H9 (cell line): Measurements from ENCODE around the gene NUMA1. TPM values are rescaled to one million over a fixed set of nuclear protein-coding genes. Genes with fewer than 3 reads are reported as not detected.

Experiments used
- DNase-seq: peaks from one replicate; pipeline ENCODE4 v3.0.0-alpha.2; 2017
- H2AFZ ChIP-seq: one replicate; pipeline ENCODE4 v1.6.1; 2013; ENCODE audit warnings: mild to moderate bottlenecking, low read length, control low read depth, moderate library complexity
- H2AK5ac ChIP-seq: 2 replicates; pipeline ENCODE4 v1.6.1; 2013; ENCODE audit warnings: low read length, control low read depth, mixed read lengths; ENCODE audit not compliant: insufficient read length
- H2BK120ac ChIP-seq: one replicate; pipeline ENCODE4 v1.6.1; 2013; ENCODE audit warnings: low read depth, mild to moderate bottlenecking, low read length, control low read depth, inconsistent platforms; ENCODE audit not compliant: poor library complexity, severe bottlenecking
- H2BK12ac ChIP-seq: 2 replicates; pipeline ENCODE4 v1.6.1; 2013; ENCODE audit warnings: low read length, control low read depth, mixed read lengths, low read depth; ENCODE audit not compliant: insufficient read length
- H2BK15ac ChIP-seq: 2 replicates; pipeline ENCODE4 v1.6.1; 2013; ENCODE audit warnings: low read depth, low read length, control low read depth
- H2BK20ac ChIP-seq: one replicate; pipeline ENCODE4 v1.6.1; 2013; ENCODE audit warnings: low read depth, mild to moderate bottlenecking, low read length, control low read depth, inconsistent platforms; ENCODE audit not compliant: poor library complexity, severe bottlenecking
- H2BK5ac ChIP-seq: 2 replicates; pipeline ENCODE4 v1.6.1; 2013; ENCODE audit warnings: low read length, control low read depth, mixed read lengths; ENCODE audit not compliant: insufficient read length
- H3K14ac ChIP-seq: 2 replicates; pipeline ENCODE4 v1.6.1; 2013; ENCODE audit warnings: low read length, control low read depth; ENCODE audit not compliant: insufficient read depth
- H3K18ac ChIP-seq: 2 replicates; pipeline ENCODE4 v1.6.1; 2013; ENCODE audit warnings: low read depth, mild to moderate bottlenecking, mixed read lengths, low read length, control low read depth; ENCODE audit not compliant: insufficient read length
- H3K23ac ChIP-seq: 2 replicates; pipeline ENCODE4 v1.6.1; 2013; ENCODE audit warnings: low read length, control low read depth, mixed read lengths, low read depth; ENCODE audit not compliant: insufficient read length
- H3K23me2 ChIP-seq: 2 replicates; pipeline ENCODE4 v1.6.1; 2013; ENCODE audit warnings: low read depth, mild to moderate bottlenecking, mixed read lengths, low read length, control low read depth; ENCODE audit not compliant: insufficient read length, poor library complexity, severe bottlenecking
- H3K27ac ChIP-seq: 2 replicates; pipeline ENCODE4 v1.5.1; 2013; ENCODE audit warnings: low read length, control low read depth, mixed read lengths, low read depth; ENCODE audit not compliant: insufficient read length
- H3K27me3 ChIP-seq: 2 replicates; pipeline ENCODE4 v1.6.1; 2013; ENCODE audit warnings: low read length, control low read depth, inconsistent platforms; ENCODE audit not compliant: insufficient read depth
- H3K4ac ChIP-seq: 2 replicates; pipeline ENCODE4 v1.6.1; 2013; ENCODE audit warnings: low read depth, mild to moderate bottlenecking, control low read depth, inconsistent platforms, low read length, moderate library complexity
- H3K4me1 ChIP-seq: 2 replicates; pipeline ENCODE4 v1.6.1; 2013; ENCODE audit warnings: low read length, control low read depth, inconsistent platforms; ENCODE audit not compliant: insufficient read depth
- H3K4me2 ChIP-seq: 2 replicates; pipeline ENCODE4 v1.6.1; 2013; ENCODE audit warnings: low read length, control low read depth, mixed read lengths; ENCODE audit not compliant: insufficient read length, insufficient read depth
- H3K56ac ChIP-seq: 2 replicates; pipeline ENCODE4 v1.6.1; 2013; ENCODE audit warnings: low read depth, mild to moderate bottlenecking, mixed read lengths, low read length, control low read depth; ENCODE audit not compliant: insufficient read length
- H3K79me1 ChIP-seq: 2 replicates; pipeline ENCODE4 v1.6.1; 2013; ENCODE audit warnings: low read depth, mild to moderate bottlenecking, moderate library complexity, low read length, control low read depth, inconsistent platforms; ENCODE audit not compliant: insufficient read depth, poor library complexity, severe bottlenecking
- H3K79me2 ChIP-seq: 2 replicates; pipeline ENCODE4 v1.6.1; 2013; ENCODE audit warnings: low read length, control low read depth, inconsistent platforms; ENCODE audit not compliant: insufficient read depth
- H3K9ac ChIP-seq: 2 replicates; pipeline ENCODE4 v1.6.1; 2013; ENCODE audit warnings: low read length, control low read depth, mixed read lengths; ENCODE audit not compliant: insufficient read length; ENCODE audit errors: extremely low read depth
- H3K9me3 ChIP-seq: one replicate; pipeline ENCODE4 v1.6.1; 2013; ENCODE audit warnings: low read depth, low read length, inconsistent platforms; ENCODE audit not compliant: control insufficient read depth
- H3T11ph ChIP-seq: one replicate; pipeline ENCODE4 v1.6.1; 2013; ENCODE audit warnings: mild to moderate bottlenecking, low read length, control low read depth, inconsistent platforms
- H4K20me1 ChIP-seq: one replicate; pipeline ENCODE4 v1.6.1; 2013; ENCODE audit not compliant: control insufficient read depth, insufficient read length, insufficient read depth
- H4K5ac ChIP-seq: 2 replicates; pipeline ENCODE4 v1.6.1; 2013; ENCODE audit warnings: low read depth, mild to moderate bottlenecking, mixed read lengths, low read length, control low read depth; ENCODE audit not compliant: insufficient read length
- H4K8ac ChIP-seq: replicated peaks from 2 replicates; pipeline ENCODE4 v1.6.1; 2013; ENCODE audit warnings: low read length, control low read depth, mixed read lengths, low read depth; ENCODE audit not compliant: insufficient read length
- H4K91ac ChIP-seq: 2 replicates; pipeline ENCODE4 v1.6.1; 2013; ENCODE audit warnings: low read depth, mild to moderate bottlenecking, moderate library complexity, mixed read lengths, low read length, control low read depth; ENCODE audit not compliant: insufficient read length
- H3K27ac Mint-ChIP-seq, 3 experiments: 2 replicates in 2 of 3; 3 replicates in 1 of 3; pipeline ENCODE4 v1.8.0; 2020 to 2021; ENCODE audit warnings: mixed read lengths in 3 of 3, mild to moderate bottlenecking in 1 of 3, moderate library complexity in 1 of 3
- H3K27me3 Mint-ChIP-seq: 2 replicates; pipeline ENCODE4 v1.8.0; 2021; ENCODE audit warnings: low read depth, mild to moderate bottlenecking, moderate library complexity, mixed read lengths
- H3K36me3 Mint-ChIP-seq, 3 experiments: 2 replicates in 2 of 3; 3 replicates in 1 of 3; pipeline ENCODE4 v1.8.0; 2020 to 2021; ENCODE audit warnings: low read depth in 3 of 3, mixed read lengths in 3 of 3; ENCODE audit not compliant: insufficient read depth in 1 of 3
- H3K4me1 Mint-ChIP-seq, 2 experiments: 2 replicates each; pipeline ENCODE4 v1.8.0; 2020; ENCODE audit warnings: mixed read lengths in 2 of 2
- H3K4me3 Mint-ChIP-seq, 2 experiments: 2 replicates in 1 of 2; 3 replicates in 1 of 2; pipeline ENCODE4 v1.8.0; 2020 to 2021; ENCODE audit warnings: mild to moderate bottlenecking in 2 of 2, mixed read lengths in 2 of 2, moderate library complexity in 1 of 2
- H3K9me3 Mint-ChIP-seq, 2 experiments: 2 replicates in 1 of 2; 3 replicates in 1 of 2; pipeline ENCODE4 v1.8.0; 2020; ENCODE audit warnings: mild to moderate bottlenecking in 2 of 2, mixed read lengths in 2 of 2, moderate library complexity in 1 of 2
- WGBS: extraction: QIAGEN DNeasy Blood & Tissue Kit; methylation state at CpG from one replicate; pipeline ENCODE4 v1.1.7; 2013; ENCODE audit warnings: missing lambda C conversion rate, low lambda C conversion rate, mixed read lengths; ENCODE audit not compliant: insufficient read length; ENCODE audit errors: extremely low coverage; 5-methylcytosine and 5-hydroxymethylcytosine counted together
- total RNA-seq: library from RNA; stranded (reverse); gene quantifications from 2 replicates; pipeline ENCODE4 v1.2.1, GENCODE V29; 2021
- TF ChIP-seq, protein P1 (sequence below): fragments of 200-600 bp; sonication (generic); conservative IDR thresholded peaks from 3 replicates; pipeline ENCODE4 v1.8.0; 2021; ENCODE audit warnings: antibody characterized with exemption, mild to moderate bottlenecking

Gene NUMA1
- total RNA-seq, 1 experiment from 2014 or later: 136 TPM

DNA sequence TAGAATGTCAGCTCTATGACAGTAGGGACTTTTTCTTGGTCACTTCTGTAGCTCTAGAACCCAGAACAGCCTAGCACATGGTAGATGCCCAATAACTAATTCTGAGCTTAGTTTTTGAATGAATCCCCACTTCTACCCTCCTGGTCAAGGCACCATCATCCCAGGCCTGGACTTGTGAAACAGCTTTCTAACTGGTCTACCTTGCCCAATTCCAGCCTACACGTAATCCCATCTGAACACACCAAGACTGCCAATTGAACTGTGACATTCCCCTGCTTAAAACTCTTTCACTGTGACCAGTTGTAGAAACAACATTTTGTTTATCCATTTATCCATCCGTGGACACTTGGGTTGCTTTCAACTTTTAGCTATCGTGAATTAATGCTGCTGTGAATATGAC lies 49.0 kb upstream of the NUMA1 start:
- no peak overlapping the region for H3K14ac ChIP-seq
- H3K9me3 ChIP-seq: peaks cover 10% of the 10 kb centered on the region
- no peak overlapping the region for H2AK5ac ChIP-seq
- no peak overlapping the region for H4K8ac ChIP-seq
- H2BK5ac ChIP-seq: no peak overlapping the region
- H3K9me3 Mint-ChIP-seq: peaks cover 30 to 50% of the 10 kb centered on the region in 2 experiments
- no peak overlapping the region for H3K56ac ChIP-seq
- peaks cover 40% of the 10 kb centered on the region for H3K27me3 Mint-ChIP-seq
- H3K27me3 ChIP-seq: no peaks in the 10 kb centered on the region
- H3K4me3 Mint-ChIP-seq: no peak overlapping the region
- no peak overlapping the region for H2AFZ ChIP-seq
- H3K27ac Mint-ChIP-seq: no peak overlapping the region
- TF ChIP-seq, protein P1, sequence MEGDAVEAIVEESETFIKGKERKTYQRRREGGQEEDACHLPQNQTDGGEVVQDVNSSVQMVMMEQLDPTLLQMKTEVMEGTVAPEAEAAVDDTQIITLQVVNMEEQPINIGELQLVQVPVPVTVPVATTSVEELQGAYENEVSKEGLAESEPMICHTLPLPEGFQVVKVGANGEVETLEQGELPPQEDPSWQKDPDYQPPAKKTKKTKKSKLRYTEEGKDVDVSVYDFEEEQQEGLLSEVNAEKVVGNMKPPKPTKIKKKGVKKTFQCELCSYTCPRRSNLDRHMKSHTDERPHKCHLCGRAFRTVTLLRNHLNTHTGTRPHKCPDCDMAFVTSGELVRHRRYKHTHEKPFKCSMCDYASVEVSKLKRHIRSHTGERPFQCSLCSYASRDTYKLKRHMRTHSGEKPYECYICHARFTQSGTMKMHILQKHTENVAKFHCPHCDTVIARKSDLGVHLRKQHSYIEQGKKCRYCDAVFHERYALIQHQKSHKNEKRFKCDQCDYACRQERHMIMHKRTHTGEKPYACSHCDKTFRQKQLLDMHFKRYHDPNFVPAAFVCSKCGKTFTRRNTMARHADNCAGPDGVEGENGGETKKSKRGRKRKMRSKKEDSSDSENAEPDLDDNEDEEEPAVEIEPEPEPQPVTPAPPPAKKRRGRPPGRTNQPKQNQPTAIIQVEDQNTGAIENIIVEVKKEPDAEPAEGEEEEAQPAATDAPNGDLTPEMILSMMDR: no peak
- H2BK12ac ChIP-seq: no peak overlapping the region
- no peak overlapping the region for H3T11ph ChIP-seq
- WGBS: no CpG with 5 or more reads among the region's 3 CpGs
- H3K79me2 ChIP-seq: no peaks in the 10 kb centered on the region
- no peaks in the 10 kb centered on the region for H4K20me1 ChIP-seq
- H3K9ac ChIP-seq: no peak overlapping the region
- H3K23ac ChIP-seq: no peak overlapping the region
- no peaks in the 10 kb centered on the region for H3K23me2 ChIP-seq
- no peak overlapping the region for H3K4me2 ChIP-seq
- H3K27ac ChIP-seq: no peak overlapping the region
- peaks cover 8 to 17% (median 8%) of the 10 kb centered on the region in 3 experiments; a peak in 6 of 7 replicates for H3K36me3 Mint-ChIP-seq
- no peaks in the 10 kb centered on the region for H3K4me1 Mint-ChIP-seq
- no peak for DNase-seq
- H2BK120ac ChIP-seq: no peak overlapping the region
- H3K4ac ChIP-seq: no peak overlapping the region
- no peak overlapping the region for H2BK15ac ChIP-seq
- H3K79me1 ChIP-seq: no peaks in the 10 kb centered on the region
- H3K4me1 ChIP-seq: no peaks in the 10 kb centered on the region
- H2BK20ac ChIP-seq: no peak overlapping the region
- H4K5ac ChIP-seq: no peak overlapping the region
- no peak overlapping the region for H4K91ac ChIP-seq
- H3K18ac ChIP-seq: no peak overlapping the region
